GM10266 (cell line): Measurements from ENCODE around the gene S100A14.
"Not testable (repeated sequence)": the region's sequence is repeated elsewhere in the genome, so short reads cannot be mapped to it uniquely, and the experiment has no call there.

Source experiments
- DNase-seq: peaks from one replicate; pipeline ENCODE4 v3.0.0; 2012; ENCODE audit errors: extremely low spot score
- CTCF ChIP-seq: IDR thresholded peaks from 2 replicates; pipeline ENCODE4 v1.5.1; 2012; ENCODE audit warnings: mild to moderate bottlenecking, low read depth; ENCODE audit not compliant: control insufficient read depth, insufficient read depth; ENCODE audit errors: missing control alignments

Gene S100A14

GRCh38 chr1:153648000-153648643, 32.0 kb upstream of the S100A14 start:
- DNase-seq = no peak
- no peak for TF ChIP-seq CTCF

GRCh38 chr1:153647346-153647714, 31.2 kb upstream of the S100A14 start:
- no peak for TF ChIP-seq CTCF
- DNase-seq = no peak

GRCh38 chr1:153646672-153647345, 30.7 kb upstream of the S100A14 start:
- DNase-seq = no peak
- no peak for TF ChIP-seq CTCF

GRCh38 chr1:153643816-153644215, 27.7 kb upstream of the S100A14 start:
- no peak for TF ChIP-seq CTCF
- no peak for DNase-seq

- no peak for DNase-seq
Observed at GRCh38 chr1:153643100-153643499, 27.0 kb upstream of the S100A14 start.

GRCh38 chr1:153642161-153642560, 26.0 kb upstream of the S100A14 start:
- DNase-seq = no peak
- no peak for TF ChIP-seq CTCF

More at GRCh38 chr1:153643100-153643499, 27.0 kb upstream of the S100A14 start:
- no peak for TF ChIP-seq CTCF

- TF ChIP-seq CTCF = no peak
- DNase-seq = no peak
Observed at GRCh38 chr1:153640861-153641260, 24.7 kb upstream of the S100A14 start.

- DNase-seq = not testable (repeated sequence)
Observed at GRCh38 chr1:153640213-153640612, 24.1 kb upstream of the S100A14 start.
